ENCODE data around the gene DPY19L3. TPM values are rescaled to one million over a fixed set of nuclear protein-coding genes. Genes with fewer than 3 reads are reported as not detected.

The DPY19L3 gene
- total and polyA plus RNA-seq, 8 donors = 5.9 to 31.0 (median 14.6) TPM

GRCh38 chr19:32519023-32519422 lies 113.5 kb downstream of the DPY19L3 start:
- Histone ChIP-seq H3K36me3 (no peaks in the 10 kb centered on the region), H3K27ac (no peak overlapping the region), H3K4me3 (no peak overlapping the region), H3K9me3 (no peaks in the 10 kb centered on the region), H3K4me1 (no peaks in the 10 kb centered on the region), H3K27me3 (no peaks in the 10 kb centered on the region)
- TF ChIP-seq, protein P1, sequence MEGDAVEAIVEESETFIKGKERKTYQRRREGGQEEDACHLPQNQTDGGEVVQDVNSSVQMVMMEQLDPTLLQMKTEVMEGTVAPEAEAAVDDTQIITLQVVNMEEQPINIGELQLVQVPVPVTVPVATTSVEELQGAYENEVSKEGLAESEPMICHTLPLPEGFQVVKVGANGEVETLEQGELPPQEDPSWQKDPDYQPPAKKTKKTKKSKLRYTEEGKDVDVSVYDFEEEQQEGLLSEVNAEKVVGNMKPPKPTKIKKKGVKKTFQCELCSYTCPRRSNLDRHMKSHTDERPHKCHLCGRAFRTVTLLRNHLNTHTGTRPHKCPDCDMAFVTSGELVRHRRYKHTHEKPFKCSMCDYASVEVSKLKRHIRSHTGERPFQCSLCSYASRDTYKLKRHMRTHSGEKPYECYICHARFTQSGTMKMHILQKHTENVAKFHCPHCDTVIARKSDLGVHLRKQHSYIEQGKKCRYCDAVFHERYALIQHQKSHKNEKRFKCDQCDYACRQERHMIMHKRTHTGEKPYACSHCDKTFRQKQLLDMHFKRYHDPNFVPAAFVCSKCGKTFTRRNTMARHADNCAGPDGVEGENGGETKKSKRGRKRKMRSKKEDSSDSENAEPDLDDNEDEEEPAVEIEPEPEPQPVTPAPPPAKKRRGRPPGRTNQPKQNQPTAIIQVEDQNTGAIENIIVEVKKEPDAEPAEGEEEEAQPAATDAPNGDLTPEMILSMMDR (IDR thresholded peaks at IDR 0.05) = no peak
- FAIRE-seq (no peak), ATAC-seq (no peak), DNase-seq (no peak)
- WGBS, 2 donors = 0 to 30% methylated on average over 1 of the region's 1 CpG
- intact Hi-C loops (cut with DNase I) = no loop called here

- no peaks in the 10 kb centered on the region for H3K27me3 ChIP-seq
- H3K4me3 ChIP-seq = no peak overlapping the region
- TF ChIP-seq, protein P1 (IDR thresholded peaks at IDR 0.05) = no peak
- no peak for ATAC-seq
- no peak overlapping the region for H3K27ac ChIP-seq
- no peaks in the 10 kb centered on the region for H3K9me3 ChIP-seq
- intact Hi-C loops (cut with DNase I) = no loop called here
- FAIRE-seq = no peak
- no peak for DNase-seq
- H3K4me1 ChIP-seq = no peaks in the 10 kb centered on the region
- WGBS, 2 donors = 68 to 80% methylated on average over 9 of the region's 9 CpGs
- H3K36me3 ChIP-seq = no peaks in the 10 kb centered on the region
These were observed 117.4 kb downstream of the DPY19L3 start for GRCh38 chr19:32522967-32523366.

GRCh38 chr19:32526895-32527294 lies 121.3 kb downstream of the DPY19L3 start:
- Histone ChIP-seq H3K9me3 (no peaks in the 10 kb centered on the region), H3K4me3 (no peak overlapping the region), H3K4me1 (no peaks in the 10 kb centered on the region), H3K27ac (no peak overlapping the region), H3K36me3 (no peaks in the 10 kb centered on the region), H3K27me3 (no peaks in the 10 kb centered on the region)
- intact Hi-C loops (cut with DNase I) = no loop called here
- TF ChIP-seq, protein P1 (IDR thresholded peaks at IDR 0.05) = no peak
- WGBS, 2 donors = 74 to 81% methylated on average over 4 of the region's 4 CpGs
- ATAC-seq (no peak), FAIRE-seq (no peak), DNase-seq (no peak)

DNA sequence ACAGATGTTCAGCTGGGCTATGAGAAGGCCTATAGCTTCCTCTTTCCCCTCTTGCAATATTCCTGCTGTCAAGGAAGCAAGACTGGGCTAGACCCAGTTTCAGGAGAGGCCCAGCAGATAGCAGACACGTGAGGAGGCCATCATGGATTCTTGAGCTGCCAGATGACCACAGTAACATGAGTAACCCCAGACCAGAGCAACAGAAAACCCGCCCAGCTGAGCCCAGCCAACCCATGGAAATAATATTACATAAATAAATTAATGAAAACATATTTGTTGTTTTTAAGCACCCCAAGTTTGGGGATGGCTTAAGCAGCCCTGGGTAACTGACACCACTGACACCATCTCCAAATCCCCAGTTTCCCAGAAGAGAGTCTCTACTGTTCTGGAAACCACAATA lies 125.2 kb downstream of the DPY19L3 start:
- Histone ChIP-seq H3K36me3 (no peaks in the 10 kb centered on the region), H3K9me3 (no peaks in the 10 kb centered on the region), H3K27ac (no peak overlapping the region), H3K4me3 (no peak overlapping the region), H3K27me3 (no peaks in the 10 kb centered on the region), H3K4me1 (no peaks in the 10 kb centered on the region)
- FAIRE-seq (no peak), ATAC-seq (no peak), DNase-seq (no peak)
- intact Hi-C loops (cut with DNase I) = no loop called here
- TF ChIP-seq, protein P1 (IDR thresholded peaks at IDR 0.05) = no peak
- 41 to 53% methylated on average over 2 of the region's 2 CpGs for WGBS, 2 donors

GRCh38 chr19:32532233-32532632 lies 126.7 kb downstream of the DPY19L3 start:
- 80 to 83% methylated on average over 3 of the region's 3 CpGs for WGBS, 2 donors
- H3K4me1 ChIP-seq = no peaks in the 10 kb centered on the region
- H3K4me3 ChIP-seq = no peak overlapping the region
- no peaks in the 10 kb centered on the region for H3K27me3 ChIP-seq
- DNase-seq (no peak), FAIRE-seq (no peak), ATAC-seq (no peak)
- TF ChIP-seq, protein P1 (IDR thresholded peaks at IDR 0.05) = no peak
- H3K36me3 ChIP-seq = no peaks in the 10 kb centered on the region
- no peak overlapping the region for H3K27ac ChIP-seq
- no peaks in the 10 kb centered on the region for H3K9me3 ChIP-seq
- intact Hi-C loops (cut with DNase I) = no loop called here

Other genes starting within 250 kb of the DPY19L3 start
- gene ZNF507, start 60.2 kb upstream of the DPY19L3 start, total RNA-seq = 10 to 100 TPM in 3 of 6 donors, 1 to 10 TPM in 3; 7.6 to 14.7 (median 9.6) TPM
- 1 to 10 TPM; 3.5 to 6.2 TPM for gene ZNF507, start 60.2 kb upstream of the DPY19L3 start, polyA plus RNA-seq
- 10 to 100 TPM; 24.8 to 43.1 (median 36.6) TPM for gene PDCD5, start 175.4 kb downstream of the DPY19L3 start, total RNA-seq
- gene PDCD5, start 175.4 kb downstream of the DPY19L3 start, polyA plus RNA-seq = 10 to 100 TPM; 46.4 to 80.8 TPM